ENCODE data around the gene USP49. TPM values are rescaled to one million over a fixed set of nuclear protein-coding genes. Genes with fewer than 3 reads are reported as not detected.

USP49 gene
- total RNA-seq, 4 donors from 2014 or later, result 2.9 to 17.1 (median 4.1) TPM

GRCh38 chr6:41771058-41771983 is 123.9 kb downstream of the USP49 start:
- Histone ChIP-seq H3K27ac (no peak overlapping the region), H3K9me3 (no peaks in the 10 kb centered on the region), H3K4me1 (peaks cover 9% of the 10 kb centered on the region), H3K36me3 (peaks cover 59% of the 10 kb centered on the region), H3K27me3 (no peaks in the 10 kb centered on the region), H3K4me3 (no peak overlapping the region)
- TF ChIP-seq EP300 (IDR thresholded peaks at IDR 0.05) (no peak), POLR2A (IDR thresholded peaks at IDR 0.05) (no peak), CTCF (IDR thresholded peaks at IDR 0.05) (no peak), POLR2AphosphoS5 (IDR thresholded peaks at IDR 0.05) (no peak)
- 93% methylated on average over 20 of the region's 29 CpGs for WGBS
- DNase-seq (ENCODE audit: low spot score in 2 of 2), result peak in 1 of 2 donors; percentile 41

- H3K4me3 ChIP-seq, result no peak overlapping the region
- 90% methylated on average over 19 of the region's 30 CpGs for WGBS
- no peaks in the 10 kb centered on the region for H3K9me3 ChIP-seq
- H3K27ac ChIP-seq, result no peak overlapping the region
- no peaks in the 10 kb centered on the region for H3K27me3 ChIP-seq
- H3K4me1 ChIP-seq, result peaks cover 9% of the 10 kb centered on the region
- no peak for TF ChIP-seq CTCF (IDR thresholded peaks at IDR 0.05)
- DNase-seq (ENCODE audit: low spot score in 2 of 2), result peak in 1 of 2 donors; percentile 44
- peaks cover 54% of the 10 kb centered on the region for H3K36me3 ChIP-seq
Observed at GRCh38 chr6:41770381-41771057, 124.7 kb downstream of the USP49 start.

GRCh38 chr6:41769376-41769775 is 125.8 kb downstream of the USP49 start:
- H3K4me3 ChIP-seq, result no peak overlapping the region
- peak in 1 of 2 donors; percentile 25 for DNase-seq (ENCODE audit: low spot score in 2 of 2)
- H3K36me3 ChIP-seq, result peaks cover 43% of the 10 kb centered on the region
- 97% methylated on average over 4 of the region's 8 CpGs for WGBS
- peaks cover 9% of the 10 kb centered on the region for H3K4me1 ChIP-seq
- H3K27me3 ChIP-seq, result no peaks in the 10 kb centered on the region
- no peaks in the 10 kb centered on the region for H3K9me3 ChIP-seq
- H3K27ac ChIP-seq, result no peak overlapping the region
- TF ChIP-seq POLR2AphosphoS5 (IDR thresholded peaks at IDR 0.05) (no peak), CTCF (IDR thresholded peaks at IDR 0.05) (no peak), EP300 (IDR thresholded peaks at IDR 0.05) (no peak), POLR2A (IDR thresholded peaks at IDR 0.05) (no peak)

GRCh38 chr6:41768545-41769308 is 126.4 kb downstream of the USP49 start:
- H3K36me3 ChIP-seq, result peaks cover 37% of the 10 kb centered on the region
- no peak overlapping the region for H3K4me3 ChIP-seq
- no peaks in the 10 kb centered on the region for H3K9me3 ChIP-seq
- WGBS, result 80% methylated on average over 10 of the region's 10 CpGs
- no peaks in the 10 kb centered on the region for H3K27me3 ChIP-seq
- TF ChIP-seq EP300 (IDR thresholded peaks at IDR 0.05) (no peak), POLR2A (IDR thresholded peaks at IDR 0.05) (no peak), CTCF (IDR thresholded peaks at IDR 0.05) (no peak), POLR2AphosphoS5 (IDR thresholded peaks at IDR 0.05) (no peak)
- DNase-seq (ENCODE audit: low spot score in 2 of 2), result no peak
- peaks cover 9% of the 10 kb centered on the region for H3K4me1 ChIP-seq
- H3K27ac ChIP-seq, result no peak overlapping the region
